Astrocyte (in vitro differentiated cells and primary cell): ENCODE results near the gene ACAD8. TPM values are rescaled to one million over a fixed set of nuclear protein-coding genes. Genes with fewer than 3 reads are reported as not detected.
"Not testable (repeated sequence)": the region's sequence is repeated elsewhere in the genome, so short reads cannot be mapped to it uniquely, and the experiment has no call there.

ENCODE experiments used
- DNase-seq: peaks from one replicate; pipeline ENCODE4 v3.0.0-alpha.2; 2010; ENCODE audit warnings: low read depth
- FAIRE-seq: peaks from 2 replicates; lab custom pipeline; 2011; peaks lifted over from hg19 to GRCh38; lab: Jason Lieb, UNC
- H2AFZ ChIP-seq: 2 replicates; pipeline ENCODE4 v1.6.0; 2012; ENCODE audit warnings: low read depth, low read length, inconsistent platforms
- H3K27ac ChIP-seq: 2 replicates; pipeline ENCODE4 v1.5.1; 2011; ENCODE audit warnings: low read depth, low read length, inconsistent platforms
- H3K27me3 ChIP-seq: 2 replicates; pipeline ENCODE4 v1.6.0; 2011; ENCODE audit warnings: low read length, inconsistent platforms; ENCODE audit not compliant: insufficient read depth
- H3K36me3 ChIP-seq: 2 replicates; pipeline ENCODE4 v1.5.1; 2011; ENCODE audit warnings: low read length, inconsistent platforms; ENCODE audit not compliant: insufficient read depth
- H3K4me1 ChIP-seq: 2 replicates; pipeline ENCODE4 v1.5.1; 2011; ENCODE audit warnings: low read length, inconsistent platforms; ENCODE audit not compliant: insufficient read depth
- H3K4me2 ChIP-seq: 2 replicates; pipeline ENCODE4 v1.6.0; 2012; ENCODE audit warnings: low read length, inconsistent platforms
- H3K4me3 ChIP-seq: 2 replicates; pipeline ENCODE4 v1.5.1; 2011; ENCODE audit warnings: low read depth, mild to moderate bottlenecking, low read length, inconsistent platforms; ENCODE audit not compliant: insufficient read depth
- H3K79me2 ChIP-seq: 2 replicates; pipeline ENCODE4 v1.6.0; 2012; ENCODE audit warnings: mild to moderate bottlenecking, low read length, inconsistent platforms; ENCODE audit not compliant: insufficient read depth
- H3K9ac ChIP-seq: 2 replicates; pipeline ENCODE4 v1.6.0; 2012; ENCODE audit warnings: mild to moderate bottlenecking, low read length, inconsistent platforms
- H3K9me3 ChIP-seq: 2 replicates; pipeline ENCODE4 v1.5.1; 2012; ENCODE audit warnings: low read depth, mild to moderate bottlenecking, low read length, inconsistent platforms; ENCODE audit not compliant: insufficient read depth
- H4K20me1 ChIP-seq: 2 replicates; pipeline ENCODE4 v1.6.0; 2012; ENCODE audit warnings: low read length, inconsistent platforms; ENCODE audit not compliant: insufficient read depth
- H3K27ac Mint-ChIP-seq: one replicate; pipeline ENCODE4 v1.8.0; 2021; ENCODE audit warnings: mild to moderate bottlenecking, mixed read lengths; ENCODE audit not compliant: unreplicated experiment
- H3K27me3 Mint-ChIP-seq: one replicate; pipeline ENCODE4 v1.8.0; 2021; ENCODE audit warnings: low read depth, mixed read lengths; ENCODE audit not compliant: unreplicated experiment
- H3K36me3 Mint-ChIP-seq: one replicate; pipeline ENCODE4 v1.8.0; 2021; ENCODE audit warnings: low read depth, mixed read lengths; ENCODE audit not compliant: unreplicated experiment
- H3K4me1 Mint-ChIP-seq: one replicate; pipeline ENCODE4 v1.8.0; 2021; ENCODE audit warnings: low read depth, mixed read lengths; ENCODE audit not compliant: unreplicated experiment
- H3K4me3 Mint-ChIP-seq: one replicate; pipeline ENCODE4 v1.8.0; 2021; ENCODE audit warnings: mild to moderate bottlenecking, moderate library complexity, mixed read lengths; ENCODE audit not compliant: unreplicated experiment
- H3K9me3 Mint-ChIP-seq: one replicate; pipeline ENCODE4 v1.8.0; 2021; ENCODE audit warnings: mild to moderate bottlenecking, mixed read lengths; ENCODE audit not compliant: unreplicated experiment
- EZH2 ChIP-seq: IDR thresholded peaks from 2 replicates; pipeline ENCODE4 v1.6.1; 2012; ENCODE audit warnings: mild to moderate bottlenecking, low read length, inconsistent platforms; ENCODE audit not compliant: insufficient read depth
- total RNA-seq: library from RNA; stranded (reverse); gene quantifications from 2 replicates; pipeline ENCODE4 v1.2.1, GENCODE V29; 2021
- TF ChIP-seq, protein P1 (sequence below): IDR thresholded peaks from 2 replicates; pipeline ENCODE4 v1.5.1; 2011; ENCODE audit warnings: low read depth, mild to moderate bottlenecking, inconsistent platforms, low read length, moderate library complexity; ENCODE audit not compliant: insufficient read depth

The ACAD8 gene
- total RNA-seq, 1 donor from 2014 or later, result 15.8 TPM

- H3K27ac ChIP-seq, result no peak overlapping the region
- no peaks in the 10 kb centered on the region for H3K79me2 ChIP-seq
- peaks cover 7% of the 10 kb centered on the region for H3K9me3 ChIP-seq
- no peak overlapping the region for H3K4me2 ChIP-seq
- no peaks in the 10 kb centered on the region for H3K36me3 ChIP-seq
- Mint-ChIP-seq H3K27me3 (peaks cover 36% of the 10 kb centered on the region), H3K4me1 (no peaks in the 10 kb centered on the region), H3K9me3 (no peaks in the 10 kb centered on the region), H3K4me3 (no peak overlapping the region), H3K27ac (no peak overlapping the region), H3K36me3 (no peaks in the 10 kb centered on the region)
- H3K4me1 ChIP-seq, result no peaks in the 10 kb centered on the region
- H3K4me3 ChIP-seq, result no peak overlapping the region
- H2AFZ ChIP-seq, result no peak overlapping the region
- no peak overlapping the region for H3K9ac ChIP-seq
- H3K27me3 ChIP-seq, result peaks cover 18% of the 10 kb centered on the region
- no peak for DNase-seq
- H4K20me1 ChIP-seq, result no peaks in the 10 kb centered on the region
- TF ChIP-seq, protein P1, sequence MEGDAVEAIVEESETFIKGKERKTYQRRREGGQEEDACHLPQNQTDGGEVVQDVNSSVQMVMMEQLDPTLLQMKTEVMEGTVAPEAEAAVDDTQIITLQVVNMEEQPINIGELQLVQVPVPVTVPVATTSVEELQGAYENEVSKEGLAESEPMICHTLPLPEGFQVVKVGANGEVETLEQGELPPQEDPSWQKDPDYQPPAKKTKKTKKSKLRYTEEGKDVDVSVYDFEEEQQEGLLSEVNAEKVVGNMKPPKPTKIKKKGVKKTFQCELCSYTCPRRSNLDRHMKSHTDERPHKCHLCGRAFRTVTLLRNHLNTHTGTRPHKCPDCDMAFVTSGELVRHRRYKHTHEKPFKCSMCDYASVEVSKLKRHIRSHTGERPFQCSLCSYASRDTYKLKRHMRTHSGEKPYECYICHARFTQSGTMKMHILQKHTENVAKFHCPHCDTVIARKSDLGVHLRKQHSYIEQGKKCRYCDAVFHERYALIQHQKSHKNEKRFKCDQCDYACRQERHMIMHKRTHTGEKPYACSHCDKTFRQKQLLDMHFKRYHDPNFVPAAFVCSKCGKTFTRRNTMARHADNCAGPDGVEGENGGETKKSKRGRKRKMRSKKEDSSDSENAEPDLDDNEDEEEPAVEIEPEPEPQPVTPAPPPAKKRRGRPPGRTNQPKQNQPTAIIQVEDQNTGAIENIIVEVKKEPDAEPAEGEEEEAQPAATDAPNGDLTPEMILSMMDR, result no peak
- no peak for TF ChIP-seq EZH2
- no peak for FAIRE-seq
Observed at GRCh38 chr11:134282121-134283045, 29.0 kb downstream of the ACAD8 start.

- TF ChIP-seq, protein P1, result no peak
- TF ChIP-seq EZH2, result no peak
- no peaks in the 10 kb centered on the region for H3K4me1 Mint-ChIP-seq
- Histone ChIP-seq H3K9me3 (peaks cover under 1% of the 10 kb centered on the region), H3K4me2 (no peak overlapping the region), H3K9ac (no peak overlapping the region), H3K4me3 (no peak overlapping the region), H3K4me1 (no peaks in the 10 kb centered on the region), H3K27me3 (peaks cover 6% of the 10 kb centered on the region), H3K79me2 (no peaks in the 10 kb centered on the region), H4K20me1 (no peaks in the 10 kb centered on the region), H3K27ac (no peak overlapping the region), H2AFZ (no peak overlapping the region), H3K36me3 (no peaks in the 10 kb centered on the region)
- peaks cover 24% of the 10 kb centered on the region for H3K27me3 Mint-ChIP-seq
- no peak overlapping the region for H3K27ac Mint-ChIP-seq
- DNase-seq, result no peak
- no peaks in the 10 kb centered on the region for H3K36me3 Mint-ChIP-seq
- H3K4me3 Mint-ChIP-seq, result no peak overlapping the region
- no peaks in the 10 kb centered on the region for H3K9me3 Mint-ChIP-seq
- FAIRE-seq, result no peak
Observed at GRCh38 chr11:134283461-134284230, 30.3 kb downstream of the ACAD8 start.

GRCh38 chr11:134284349-134284748 lies 31.0 kb downstream of the ACAD8 start:
- not testable (repeated sequence) for H3K4me1 ChIP-seq, H4K20me1 ChIP-seq, H3K4me3 ChIP-seq, H3K27me3 ChIP-seq, H3K9me3 ChIP-seq, H3K4me1 Mint-ChIP-seq, FAIRE-seq, H2AFZ ChIP-seq, H3K4me3 Mint-ChIP-seq, DNase-seq, H3K27ac Mint-ChIP-seq, H3K4me2 ChIP-seq, H3K9ac ChIP-seq, H3K79me2 ChIP-seq, H3K9me3 Mint-ChIP-seq, H3K36me3 Mint-ChIP-seq, H3K36me3 ChIP-seq, H3K27ac ChIP-seq
- peaks cover 22% of the 10 kb centered on the region for H3K27me3 Mint-ChIP-seq
